IPS-NIHi11 (cell line): Measurements from ENCODE around the gene SGTA.
"Not testable (repeated sequence)": the region's sequence is repeated elsewhere in the genome, so short reads cannot be mapped to it uniquely, and the experiment has no call there.

Experiments
- DNase-seq: peaks from one replicate; pipeline ENCODE4 v3.0.0; 2012; ENCODE audit warnings: mixed read lengths, low spot score

The SGTA gene

DNA sequence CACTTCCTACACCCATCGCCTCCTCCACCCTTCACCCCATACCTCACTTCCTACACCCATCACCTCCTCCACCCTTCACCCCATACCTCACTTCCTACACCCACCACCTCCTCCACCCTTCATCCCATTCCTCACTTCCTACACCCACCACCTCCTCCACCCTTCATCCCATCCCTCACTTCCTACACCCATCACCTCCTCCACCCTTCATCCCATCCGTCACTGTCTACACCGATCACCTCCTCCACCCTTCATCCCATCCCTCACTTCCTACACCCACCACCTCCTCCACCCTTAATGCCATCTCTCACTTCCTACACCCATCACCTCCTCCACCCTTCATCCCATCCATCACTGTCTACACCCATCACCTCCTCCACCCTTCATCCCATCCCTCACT, 69.9 kb downstream of the SGTA start:
- not testable (repeated sequence) for DNase-seq

DNA sequence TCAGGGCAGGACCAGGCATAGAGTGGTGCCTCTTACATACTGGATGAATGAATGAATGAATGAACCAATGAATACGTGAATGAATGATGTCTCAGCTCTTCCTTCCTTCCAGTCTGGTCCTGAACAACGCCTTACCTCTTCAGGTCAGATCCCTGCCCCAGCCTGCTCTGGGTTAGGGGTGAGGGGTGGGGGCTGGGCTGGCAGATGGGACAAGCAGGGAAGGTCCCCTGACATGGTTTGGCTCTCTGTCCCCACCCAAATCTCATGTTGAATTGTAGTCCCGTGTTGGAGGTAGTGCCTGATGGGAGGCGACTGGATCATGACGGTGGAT, 71.2 kb downstream of the SGTA start:
- DNase-seq: no peak

DNA sequence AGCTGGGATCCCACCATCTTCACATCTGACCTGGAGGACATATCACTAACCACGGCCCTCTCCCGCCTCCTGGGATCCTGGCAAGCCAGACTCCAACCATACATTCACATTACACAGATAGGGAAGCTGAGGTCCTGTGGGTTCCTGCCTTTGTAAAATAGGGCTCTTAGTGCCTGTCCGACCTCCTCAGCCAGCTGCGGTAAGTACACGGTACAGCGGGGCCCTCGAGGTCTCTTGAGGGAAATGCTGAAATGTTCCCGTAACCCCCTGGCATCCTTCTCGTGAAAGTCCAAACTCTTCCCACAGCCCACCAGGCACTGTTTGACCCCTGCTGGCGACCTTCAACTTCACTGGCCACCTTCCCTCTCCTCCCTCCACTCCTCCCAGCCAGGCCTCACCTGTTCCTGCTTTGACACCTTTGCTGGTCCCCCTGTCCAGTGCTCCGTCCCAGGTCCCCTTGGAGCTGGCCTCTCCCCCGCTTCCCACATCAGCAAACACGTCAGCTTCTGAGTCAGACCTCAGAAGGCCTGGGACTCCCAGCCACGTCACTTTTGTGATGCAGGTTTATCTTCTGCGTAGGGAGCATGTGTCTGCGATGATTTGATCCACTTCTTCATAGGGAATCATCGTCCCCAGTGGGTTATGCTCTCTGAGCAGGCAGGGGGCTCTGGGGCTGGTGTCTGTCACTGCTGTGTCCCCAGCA, 71.8 kb downstream of the SGTA start:
- DNase-seq: no peak

DNA sequence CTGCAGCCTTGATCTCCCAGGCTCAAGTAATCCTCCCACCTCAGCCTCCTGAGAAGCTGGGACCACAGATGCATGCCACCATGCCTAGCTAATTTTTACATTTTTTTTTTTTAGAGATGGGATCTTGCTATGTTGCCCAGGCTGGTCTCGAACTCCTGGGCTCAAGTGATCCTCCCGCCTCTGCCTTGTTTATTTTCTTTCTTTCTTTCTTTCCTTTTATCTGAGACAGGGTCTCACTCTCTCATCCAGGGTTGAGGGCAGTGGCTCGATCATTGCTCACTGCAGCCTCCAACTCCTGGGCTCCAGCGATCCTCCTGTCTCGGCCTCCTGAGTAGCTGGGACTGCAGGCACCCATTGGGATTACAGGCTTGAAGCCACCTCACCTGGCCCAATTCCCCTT, 76.8 kb downstream of the SGTA start:
- DNase-seq: no peak
